ENCODE results near the gene LRP6. TPM values are rescaled to one million over a fixed set of nuclear protein-coding genes. Genes with fewer than 3 reads are reported as not detected.

LRP6 gene
- total and polyA plus RNA-seq, 2 of the 8 experiments (the other 6 are each of a cell fraction or from before 2014, with no cell fraction given): 53.6 to 73.2 TPM

DNA sequence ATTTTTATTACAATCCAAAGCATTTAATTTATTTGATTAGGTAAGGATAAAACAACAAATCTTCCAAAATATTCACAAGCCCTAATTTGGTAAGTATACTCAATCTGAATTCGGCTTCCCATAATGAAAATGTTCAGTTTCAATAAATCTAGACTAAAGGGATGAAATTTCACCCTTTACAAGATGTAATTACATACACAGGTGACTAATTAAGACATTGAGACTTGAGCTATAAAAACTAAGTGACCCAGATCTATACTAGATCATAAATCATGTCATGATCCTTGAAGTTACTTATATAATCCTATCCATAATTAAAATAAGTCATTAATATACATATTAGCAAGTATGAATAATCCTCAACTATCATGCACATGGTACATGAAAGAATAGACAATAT is 36.6 kb downstream of the LRP6 start:
- no peak overlapping the region for H3K14ac ChIP-seq (ENCODE audit: insufficient read length)
- H4K8ac ChIP-seq (ENCODE audit: extremely low read depth, insufficient read depth, low read length): no peak overlapping the region
- no peak overlapping the region for H2BK5ac ChIP-seq (ENCODE audit: low read depth, low read length)
- no peak for DNase-seq (ENCODE audit: low read depth in 1 of 2, low spot score in 2 of 2)
- H2AFZ ChIP-seq (ENCODE audit: low read length): no peak overlapping the region
- peaks cover 10% of the 10 kb centered on the region for H3K79me1 ChIP-seq (ENCODE audit: low read depth, low read length)
- no peak overlapping the region for H3K27ac ChIP-seq (ENCODE audit: low read depth, low read length)
- WGBS, 2 experiments (ENCODE audit: extremely low coverage in 1 of 2, insufficient coverage in 1 of 2, insufficient read length in 1 of 2, insufficient replicate concordance in 2 of 2, low coverage in 1 of 2, low lambda C conversion rate in 2 of 2, missing lambda C conversion rate in 1 of 2): 93% methylated on average over 1 of the region's 1 CpG; no CpG with 5 or more reads in 1 of the 2 experiments
- H2BK12ac ChIP-seq (ENCODE audit: low read depth, low read length): no peak overlapping the region
- H3K4me2 ChIP-seq (ENCODE audit: insufficient read depth in 1 of 2, low read depth in 2 of 2, low read length in 2 of 2): no peak overlapping the region
- no peak for FAIRE-seq
- H3K9me3 ChIP-seq (ENCODE audit: insufficient read depth in 2 of 2, low read depth in 1 of 2, low read length in 1 of 2): no peaks in the 10 kb centered on the region
- H3K18ac ChIP-seq (ENCODE audit: extremely low read depth, low read length): no peak overlapping the region
- H3K23ac ChIP-seq (ENCODE audit: insufficient read length): no peak overlapping the region
- no peak overlapping the region for H3K4me3 ChIP-seq (ENCODE audit: extremely low read depth in 1 of 4, insufficient read depth in 2 of 4, low read depth in 3 of 4, low read length in 4 of 4)
- H3K4ac ChIP-seq (replicated peaks; ENCODE audit: insufficient read length, low read depth, low read length): no peak overlapping the region
- H3K56ac ChIP-seq (replicated peaks; ENCODE audit: insufficient read length, low read depth, low read length): no peak overlapping the region
- H3K36me3 ChIP-seq (ENCODE audit: control insufficient read depth in 2 of 4, insufficient read depth in 4 of 4, low read length in 3 of 4): no peaks in the 10 kb centered on the region
- CTCF ChIA-PET (ENCODE audit: partially characterized antibody): no interaction called here
- no peak overlapping the region for H2BK20ac ChIP-seq (ENCODE audit: low read length)
- H2AK5ac ChIP-seq (ENCODE audit: low read depth, low read length): no peak overlapping the region
- peaks cover 15 to 100% of the 10 kb centered on the region in 2 experiments for H3K79me2 ChIP-seq (ENCODE audit: control insufficient read depth in 1 of 2, insufficient read depth in 2 of 2, low read length in 2 of 2)
- no peaks in the 10 kb centered on the region for H3K23me2 ChIP-seq (ENCODE audit: low read depth, low read length)
- POLR2A ChIA-PET (ENCODE audit: partially characterized antibody): no interaction called here
- H4K91ac ChIP-seq (replicated peaks; ENCODE audit: insufficient read length, low read length): no peak overlapping the region
- no peak overlapping the region for H2BK120ac ChIP-seq (replicated peaks; ENCODE audit: low read depth, low read length)
- H3K4me1 ChIP-seq (replicated peaks in 1 of 4; ENCODE audit: control insufficient read depth in 3 of 4, insufficient read depth in 4 of 4, low read length in 3 of 4): peaks cover 2 to 12% (median 7%) of the 10 kb centered on the region in 4 experiments; a peak in 6 of 7 replicates
- H4K20me1 ChIP-seq (replicated peaks in 1 of 2; ENCODE audit: control insufficient read depth in 1 of 2, insufficient read depth in 2 of 2, low read length in 2 of 2): peaks cover 10 to 11% of the 10 kb centered on the region in 2 experiments
- no peaks in the 10 kb centered on the region for H3K27me3 ChIP-seq (replicated peaks in 1 of 4; ENCODE audit: control insufficient read depth in 3 of 4, extremely low read depth in 1 of 4, insufficient read depth in 3 of 4, low read length in 3 of 4)
- H2BK15ac ChIP-seq (ENCODE audit: low read length): no peak overlapping the region
- H3K9ac ChIP-seq (replicated peaks in 1 of 4; ENCODE audit: extremely low read depth in 1 of 4, low read depth in 3 of 4, low read length in 3 of 4): no peak overlapping the region
- H4K5ac ChIP-seq (ENCODE audit: insufficient read length, low read depth, low read length): no peak overlapping the region
- TF ChIP-seq, protein P1, sequence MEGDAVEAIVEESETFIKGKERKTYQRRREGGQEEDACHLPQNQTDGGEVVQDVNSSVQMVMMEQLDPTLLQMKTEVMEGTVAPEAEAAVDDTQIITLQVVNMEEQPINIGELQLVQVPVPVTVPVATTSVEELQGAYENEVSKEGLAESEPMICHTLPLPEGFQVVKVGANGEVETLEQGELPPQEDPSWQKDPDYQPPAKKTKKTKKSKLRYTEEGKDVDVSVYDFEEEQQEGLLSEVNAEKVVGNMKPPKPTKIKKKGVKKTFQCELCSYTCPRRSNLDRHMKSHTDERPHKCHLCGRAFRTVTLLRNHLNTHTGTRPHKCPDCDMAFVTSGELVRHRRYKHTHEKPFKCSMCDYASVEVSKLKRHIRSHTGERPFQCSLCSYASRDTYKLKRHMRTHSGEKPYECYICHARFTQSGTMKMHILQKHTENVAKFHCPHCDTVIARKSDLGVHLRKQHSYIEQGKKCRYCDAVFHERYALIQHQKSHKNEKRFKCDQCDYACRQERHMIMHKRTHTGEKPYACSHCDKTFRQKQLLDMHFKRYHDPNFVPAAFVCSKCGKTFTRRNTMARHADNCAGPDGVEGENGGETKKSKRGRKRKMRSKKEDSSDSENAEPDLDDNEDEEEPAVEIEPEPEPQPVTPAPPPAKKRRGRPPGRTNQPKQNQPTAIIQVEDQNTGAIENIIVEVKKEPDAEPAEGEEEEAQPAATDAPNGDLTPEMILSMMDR (IDR thresholded peaks at IDR 0.05; ENCODE audit: control extremely low read depth in 1 of 3, insufficient read depth in 1 of 3, low read depth in 1 of 3, low read length in 3 of 3): no peak
- TF ChIP-seq NRF1 (IDR thresholded peaks at IDR 0.05; ENCODE audit: low read depth, low read length): no peak
- TF ChIP-seq, protein P2, sequence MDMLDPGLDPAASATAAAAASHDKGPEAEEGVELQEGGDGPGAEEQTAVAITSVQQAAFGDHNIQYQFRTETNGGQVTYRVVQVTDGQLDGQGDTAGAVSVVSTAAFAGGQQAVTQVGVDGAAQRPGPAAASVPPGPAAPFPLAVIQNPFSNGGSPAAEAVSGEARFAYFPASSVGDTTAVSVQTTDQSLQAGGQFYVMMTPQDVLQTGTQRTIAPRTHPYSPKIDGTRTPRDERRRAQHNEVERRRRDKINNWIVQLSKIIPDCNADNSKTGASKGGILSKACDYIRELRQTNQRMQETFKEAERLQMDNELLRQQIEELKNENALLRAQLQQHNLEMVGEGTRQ (IDR thresholded peaks at IDR 0.05; ENCODE audit: low read length): no peak
- no peak for TF ChIP-seq GTF2F1 (IDR thresholded peaks at IDR 0.05; ENCODE audit: borderline replicate concordance, low read depth, low read length)
- no peak for TF ChIP-seq EP300 (IDR thresholded peaks at IDR 0.05; ENCODE audit: borderline replicate concordance in 1 of 2, low read depth in 2 of 2, low read length in 2 of 2)
- TF ChIP-seq, protein P3, sequence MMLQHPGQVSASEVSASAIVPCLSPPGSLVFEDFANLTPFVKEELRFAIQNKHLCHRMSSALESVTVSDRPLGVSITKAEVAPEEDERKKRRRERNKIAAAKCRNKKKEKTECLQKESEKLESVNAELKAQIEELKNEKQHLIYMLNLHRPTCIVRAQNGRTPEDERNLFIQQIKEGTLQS (IDR thresholded peaks at IDR 0.05; ENCODE audit: insufficient read depth, low read depth, low read length): no peak
- no peak for TF ChIP-seq POU5F1 (IDR thresholded peaks at IDR 0.05; ENCODE audit: low read depth, low read length)
- TF ChIP-seq KDM1A (IDR thresholded peaks at IDR 0.05; ENCODE audit: borderline replicate concordance, low read length): no peak

Measured in H1 (cell line).